ENCODE results near the gene RALGAPA2.

RALGAPA2 gene

DNA sequence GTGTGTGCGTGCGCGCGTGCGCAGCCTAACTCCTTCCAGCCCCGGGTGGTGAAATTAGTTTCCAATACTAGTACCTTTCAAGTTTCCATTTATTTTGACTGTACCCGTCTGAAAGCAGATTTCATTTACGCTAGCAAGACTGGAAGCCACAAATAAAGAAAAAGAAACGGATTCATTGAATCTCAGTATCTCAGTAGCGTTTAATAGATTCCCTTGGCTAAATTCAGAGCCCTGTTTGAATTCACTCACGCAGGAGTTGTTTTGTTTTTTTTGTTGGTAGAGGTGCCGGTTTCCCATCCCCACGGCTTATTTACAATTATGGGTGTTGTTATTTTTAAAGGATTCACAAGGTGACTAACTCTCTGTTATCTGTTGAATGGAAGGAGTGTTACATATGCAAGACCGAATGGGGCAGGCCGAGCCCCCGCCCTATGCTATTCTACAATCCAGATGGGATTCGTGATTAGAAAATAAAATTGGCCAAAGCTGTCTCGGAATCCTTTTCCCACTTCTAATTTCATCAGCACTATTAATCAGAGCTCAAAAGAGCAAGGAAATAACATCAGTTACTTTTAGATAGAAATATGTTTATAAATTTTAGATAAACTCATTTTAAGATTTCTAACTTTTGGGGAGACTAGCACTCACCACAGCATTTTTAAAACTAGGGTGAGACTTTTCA lies 346.8 kb downstream of the RALGAPA2 start:
- H3F3A ChIP-seq (ENCODE audit: low read depth): no peaks in the 10 kb centered on the region
- TF ChIP-seq, protein P1, sequence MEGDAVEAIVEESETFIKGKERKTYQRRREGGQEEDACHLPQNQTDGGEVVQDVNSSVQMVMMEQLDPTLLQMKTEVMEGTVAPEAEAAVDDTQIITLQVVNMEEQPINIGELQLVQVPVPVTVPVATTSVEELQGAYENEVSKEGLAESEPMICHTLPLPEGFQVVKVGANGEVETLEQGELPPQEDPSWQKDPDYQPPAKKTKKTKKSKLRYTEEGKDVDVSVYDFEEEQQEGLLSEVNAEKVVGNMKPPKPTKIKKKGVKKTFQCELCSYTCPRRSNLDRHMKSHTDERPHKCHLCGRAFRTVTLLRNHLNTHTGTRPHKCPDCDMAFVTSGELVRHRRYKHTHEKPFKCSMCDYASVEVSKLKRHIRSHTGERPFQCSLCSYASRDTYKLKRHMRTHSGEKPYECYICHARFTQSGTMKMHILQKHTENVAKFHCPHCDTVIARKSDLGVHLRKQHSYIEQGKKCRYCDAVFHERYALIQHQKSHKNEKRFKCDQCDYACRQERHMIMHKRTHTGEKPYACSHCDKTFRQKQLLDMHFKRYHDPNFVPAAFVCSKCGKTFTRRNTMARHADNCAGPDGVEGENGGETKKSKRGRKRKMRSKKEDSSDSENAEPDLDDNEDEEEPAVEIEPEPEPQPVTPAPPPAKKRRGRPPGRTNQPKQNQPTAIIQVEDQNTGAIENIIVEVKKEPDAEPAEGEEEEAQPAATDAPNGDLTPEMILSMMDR (conservative IDR thresholded peaks at IDR 0.05; ENCODE audit: low read length): no peak
- TF ChIP-seq EZH2phosphoT487 (IDR thresholded peaks at IDR 0.05; ENCODE audit: borderline replicate concordance): no peak
- no peak overlapping the region for H2AFZ ChIP-seq (ENCODE audit: low read length)
- H3K9me3 ChIP-seq (ENCODE audit: insufficient read depth, low read depth, low read length): no peaks in the 10 kb centered on the region
- no peak overlapping the region for H3K4me2 ChIP-seq (ENCODE audit: low read depth, low read length, poor library complexity, severe bottlenecking)
- H3K4me1 ChIP-seq (ENCODE audit: insufficient read depth, low read length, poor library complexity, severe bottlenecking): no peaks in the 10 kb centered on the region
- H3K36me3 ChIP-seq (ENCODE audit: insufficient read depth, low read length): no peaks in the 10 kb centered on the region
- H3K9ac ChIP-seq (ENCODE audit: low read depth, low read length, poor library complexity, severe bottlenecking): no peak overlapping the region
- H3K27me3 ChIP-seq (ENCODE audit: insufficient read depth, low read length, poor library complexity, severe bottlenecking): no peaks in the 10 kb centered on the region
- H3K4me3 ChIP-seq (ENCODE audit: low read length, poor library complexity, severe bottlenecking): no peak overlapping the region
- H4K20me1 ChIP-seq (ENCODE audit: insufficient read depth, low read length, poor library complexity, severe bottlenecking): no peaks in the 10 kb centered on the region
- H3K9me2 ChIP-seq (replicated peaks; ENCODE audit: low read depth, low read length): no peaks in the 10 kb centered on the region
- H3K79me2 ChIP-seq (ENCODE audit: insufficient read depth, low read length): no peaks in the 10 kb centered on the region

DNA sequence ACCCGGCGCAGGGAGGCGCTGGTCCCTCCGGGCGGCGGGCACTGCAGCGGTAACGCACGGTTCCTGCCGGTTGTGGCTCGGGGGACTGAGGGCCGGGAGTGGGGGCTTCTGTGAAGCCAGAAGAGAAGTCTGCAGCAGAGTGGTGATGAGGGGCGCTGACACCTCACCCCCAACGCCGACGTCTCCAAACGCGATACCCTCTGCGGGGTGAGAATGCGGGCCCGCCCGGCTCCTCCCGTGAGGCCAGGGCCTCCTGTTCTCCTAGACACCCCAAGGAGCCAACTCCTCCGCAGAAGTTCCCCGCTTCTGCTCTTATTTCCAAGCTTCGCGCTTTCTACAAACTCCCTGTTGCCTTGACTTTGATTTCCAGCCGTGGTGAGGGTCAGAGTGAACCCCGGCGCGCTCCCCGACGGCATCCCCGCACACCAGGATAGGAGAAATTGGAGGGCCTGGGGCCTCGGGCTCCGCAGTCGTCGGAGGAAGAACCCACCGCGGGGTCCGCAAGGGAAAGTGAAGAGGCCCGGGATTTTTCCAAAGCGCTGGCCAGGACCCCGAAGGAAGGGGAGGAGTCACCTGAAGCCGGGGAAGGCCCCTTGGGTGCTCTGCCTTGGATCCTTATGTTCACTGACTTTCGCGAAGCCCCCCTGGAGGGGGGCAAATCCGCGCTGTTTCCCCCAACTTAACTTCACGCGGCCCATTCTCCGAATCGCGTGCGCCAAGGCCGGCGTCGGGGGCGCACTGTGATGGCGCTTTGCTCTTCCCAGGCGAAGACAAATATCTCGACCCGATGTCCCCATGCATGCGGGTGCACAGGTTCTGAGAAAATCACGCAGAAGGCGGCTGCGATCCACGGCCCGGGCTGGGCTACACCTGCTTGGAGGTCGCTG lies 347.6 kb downstream of the RALGAPA2 start:
- Histone ChIP-seq H3K79me2 (ENCODE audit: insufficient read depth, low read length) (no peaks in the 10 kb centered on the region), H3K9me3 (ENCODE audit: insufficient read depth, low read depth, low read length) (no peaks in the 10 kb centered on the region), H3K4me2 (ENCODE audit: low read depth, low read length, poor library complexity, severe bottlenecking) (no peak overlapping the region), H2AFZ (ENCODE audit: low read length) (no peak overlapping the region), H3K27me3 (ENCODE audit: insufficient read depth, low read length, poor library complexity, severe bottlenecking) (no peaks in the 10 kb centered on the region), H3K9me2 (replicated peaks; ENCODE audit: low read depth, low read length) (no peaks in the 10 kb centered on the region), H3F3A (ENCODE audit: low read depth) (no peaks in the 10 kb centered on the region), H3K4me1 (ENCODE audit: insufficient read depth, low read length, poor library complexity, severe bottlenecking) (peaks cover 5% of the 10 kb centered on the region), H3K36me3 (ENCODE audit: insufficient read depth, low read length) (no peaks in the 10 kb centered on the region), H3K4me3 (ENCODE audit: low read length, poor library complexity, severe bottlenecking) (no peak overlapping the region), H3K9ac (ENCODE audit: low read depth, low read length, poor library complexity, severe bottlenecking) (no peak overlapping the region), H4K20me1 (ENCODE audit: insufficient read depth, low read length, poor library complexity, severe bottlenecking) (no peaks in the 10 kb centered on the region)
- no peak for TF ChIP-seq EZH2phosphoT487 (IDR thresholded peaks at IDR 0.05; ENCODE audit: borderline replicate concordance)
- TF ChIP-seq, protein P1 (conservative IDR thresholded peaks at IDR 0.05; ENCODE audit: low read length): no peak

DNA sequence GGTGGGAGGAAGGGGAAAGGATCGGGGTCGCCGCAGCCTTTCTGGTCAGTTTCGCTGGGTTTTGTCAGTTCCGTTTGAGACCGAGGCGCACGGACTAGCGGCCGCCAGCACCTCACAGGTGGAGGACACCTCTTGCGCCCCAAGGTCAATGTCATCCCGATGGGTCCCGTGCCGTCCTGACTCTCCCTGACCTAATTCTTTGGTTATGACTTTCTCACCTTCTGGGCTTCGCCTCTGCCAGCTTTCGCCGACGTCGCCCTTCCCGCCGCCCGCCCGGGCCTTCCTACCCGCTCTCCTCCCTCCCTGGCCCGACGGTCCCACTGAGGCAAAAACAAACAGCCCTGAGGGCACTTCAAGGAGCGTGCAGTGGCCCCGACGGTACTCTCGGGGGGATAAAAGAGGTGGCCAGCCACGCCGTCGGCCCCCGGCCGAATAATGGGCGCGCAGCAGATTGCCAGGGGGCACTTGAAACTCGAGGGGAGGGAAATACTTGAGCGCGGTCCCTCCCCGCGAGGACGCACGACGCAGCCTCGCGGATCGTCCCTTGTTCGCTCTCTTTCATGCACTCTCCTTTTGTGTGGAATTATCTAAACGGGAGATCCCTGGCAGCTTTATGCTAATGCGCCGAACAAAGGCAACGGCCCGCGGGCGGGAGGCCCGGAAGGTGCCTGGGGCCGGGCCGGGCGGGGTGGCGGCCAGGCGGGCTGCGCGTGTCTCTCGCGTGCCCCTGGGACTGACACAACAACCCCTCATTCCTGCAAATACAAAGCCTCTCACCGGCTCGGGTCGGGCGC lies 348.4 kb downstream of the RALGAPA2 start:
- TF ChIP-seq, protein P1 (conservative IDR thresholded peaks at IDR 0.05; ENCODE audit: low read length): no peak
- TF ChIP-seq EZH2phosphoT487 (IDR thresholded peaks at IDR 0.05; ENCODE audit: borderline replicate concordance): no peak
- Histone ChIP-seq H3K4me2 (ENCODE audit: low read depth, low read length, poor library complexity, severe bottlenecking) (no peak overlapping the region), H3K9me2 (replicated peaks; ENCODE audit: low read depth, low read length) (no peaks in the 10 kb centered on the region), H3K4me3 (ENCODE audit: low read length, poor library complexity, severe bottlenecking) (no peak overlapping the region), H3K79me2 (ENCODE audit: insufficient read depth, low read length) (no peaks in the 10 kb centered on the region), H3K36me3 (ENCODE audit: insufficient read depth, low read length) (no peaks in the 10 kb centered on the region), H2AFZ (ENCODE audit: low read length) (no peak overlapping the region), H4K20me1 (ENCODE audit: insufficient read depth, low read length, poor library complexity, severe bottlenecking) (no peaks in the 10 kb centered on the region), H3K9me3 (ENCODE audit: insufficient read depth, low read depth, low read length) (no peaks in the 10 kb centered on the region), H3K9ac (ENCODE audit: low read depth, low read length, poor library complexity, severe bottlenecking) (no peak overlapping the region), H3F3A (ENCODE audit: low read depth) (no peaks in the 10 kb centered on the region), H3K27me3 (ENCODE audit: insufficient read depth, low read length, poor library complexity, severe bottlenecking) (no peaks in the 10 kb centered on the region), H3K4me1 (ENCODE audit: insufficient read depth, low read length, poor library complexity, severe bottlenecking) (peaks cover 6% of the 10 kb centered on the region)
